ELF-1 (cell line): ENCODE data around the gene SLC13A2.

Experiments used
- DNase-seq: peaks from one replicate; pipeline ENCODE4 v3.0.0-alpha.2; 2016; ENCODE audit warnings: low read depth, low spot score

Gene SLC13A2

GRCh38 chr17:28470266-28470913 lies 3.1 kb upstream of the SLC13A2 start:
- no peak for DNase-seq

- no peak for DNase-seq
These were observed 2.5 kb upstream of the SLC13A2 start for GRCh38 chr17:28470914-28471366.

- DNase-seq: peak; percentile 41
These were observed 1.7 kb upstream of the SLC13A2 start for GRCh38 chr17:28471531-28472342.

DNA sequence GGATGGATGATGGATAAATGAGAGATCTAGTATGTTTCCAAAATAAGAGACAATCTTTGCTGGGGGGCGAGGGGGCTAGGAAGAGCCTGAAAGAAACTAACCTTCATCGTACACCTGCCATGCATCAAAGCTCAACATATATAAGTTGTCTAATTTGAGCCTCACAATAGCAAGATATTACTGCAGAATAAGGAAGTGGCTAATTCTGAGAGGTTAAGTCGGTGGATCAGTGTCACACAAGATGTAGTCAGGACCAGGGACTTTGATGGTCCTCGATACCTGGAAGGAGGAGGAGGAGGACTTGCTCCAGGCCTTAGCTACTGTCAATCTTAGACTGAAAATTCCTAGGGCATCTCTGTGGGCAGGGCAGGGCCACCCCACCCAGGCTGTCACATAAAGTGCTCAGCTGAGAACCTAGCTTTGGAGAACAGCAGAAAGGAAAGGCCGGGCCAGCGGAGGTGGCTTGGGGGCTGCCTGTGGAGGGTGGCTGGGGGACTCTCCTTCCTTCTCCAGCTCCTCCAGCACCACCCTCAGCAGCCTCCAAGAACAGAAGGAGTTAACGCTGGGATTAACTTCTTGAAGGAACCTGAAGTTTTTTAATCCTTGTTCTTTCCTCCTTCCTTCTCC lies 460 bp upstream of the SLC13A2 start:
- DNase-seq: no peak

- DNase-seq: no peak
These were observed 677 bp downstream of the SLC13A2 start for GRCh38 chr17:28474111-28474531.

DNA sequence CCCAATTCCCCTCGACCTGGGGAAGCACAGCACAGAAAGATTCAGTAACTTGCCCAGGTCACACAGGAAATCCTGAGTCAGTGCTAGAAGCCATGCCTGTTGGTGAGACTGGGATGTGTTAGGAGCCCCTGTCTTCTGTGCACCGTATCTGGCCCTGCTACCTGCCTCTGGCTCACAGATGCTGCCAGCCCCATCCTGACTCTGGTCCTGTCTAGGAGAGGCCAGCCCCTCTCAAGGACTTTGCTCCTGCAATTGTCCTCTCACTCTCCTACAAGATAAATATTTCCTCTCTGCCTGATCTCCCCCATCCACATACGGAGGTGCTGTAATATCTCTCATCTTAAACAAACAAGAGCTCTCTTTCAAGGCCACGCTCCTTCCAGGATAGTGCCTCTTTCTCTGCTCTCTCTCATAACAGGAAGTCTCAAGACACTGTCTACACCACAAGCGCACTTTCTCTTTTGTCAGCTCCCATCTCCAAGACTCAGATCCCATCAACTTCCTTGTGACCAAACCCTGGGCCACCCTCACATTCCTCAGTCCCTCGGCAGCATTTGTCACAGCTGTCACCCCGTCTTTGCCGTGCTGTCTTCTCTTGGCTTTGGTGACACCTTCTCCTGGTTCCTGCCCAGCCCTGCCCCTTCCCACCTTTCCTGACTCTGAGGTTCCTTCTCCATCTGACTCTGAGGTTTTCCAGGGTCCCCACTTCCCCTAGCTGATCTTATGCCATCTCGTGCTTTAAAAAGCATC lies 1.9 kb downstream of the SLC13A2 start:
- DNase-seq: no peak

DNA sequence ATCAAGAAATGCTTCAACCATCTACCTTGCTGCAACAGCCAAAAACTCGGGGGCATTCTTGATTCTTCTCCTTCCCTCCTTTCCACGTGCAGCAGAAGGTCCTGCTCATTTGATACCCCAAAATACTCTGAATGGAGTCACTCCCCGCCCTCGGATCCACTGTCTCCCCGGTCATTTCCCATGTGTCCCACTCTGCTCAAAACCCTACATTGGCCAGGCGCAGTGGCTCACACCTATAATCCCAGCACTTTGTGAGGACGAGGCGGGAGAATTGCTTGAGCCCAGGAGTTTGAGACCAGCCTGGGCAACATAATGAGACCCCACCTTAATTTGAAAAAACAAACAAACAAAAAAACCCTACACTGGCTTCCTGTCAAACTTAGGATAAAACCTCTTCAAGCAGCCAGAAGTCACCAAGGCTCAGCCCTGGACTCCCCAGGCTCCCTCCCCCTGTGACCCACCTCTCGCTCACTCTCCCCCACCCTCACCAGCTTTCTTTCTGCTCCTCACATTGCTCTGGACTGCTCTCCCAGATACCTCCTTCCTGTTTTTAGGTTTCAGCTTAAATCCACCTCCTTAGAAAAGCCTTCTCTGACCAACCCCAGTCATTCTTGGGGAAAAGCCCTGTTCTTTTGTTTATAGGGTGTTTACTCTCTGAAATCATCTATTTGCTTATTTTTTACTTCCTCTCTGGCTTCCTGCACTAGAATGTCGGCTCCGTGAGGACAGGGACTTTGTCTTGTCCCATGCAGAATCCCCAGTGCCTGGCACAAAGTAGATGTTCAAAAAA lies 2.8 kb downstream of the SLC13A2 start:
- no peak for DNase-seq

DNA sequence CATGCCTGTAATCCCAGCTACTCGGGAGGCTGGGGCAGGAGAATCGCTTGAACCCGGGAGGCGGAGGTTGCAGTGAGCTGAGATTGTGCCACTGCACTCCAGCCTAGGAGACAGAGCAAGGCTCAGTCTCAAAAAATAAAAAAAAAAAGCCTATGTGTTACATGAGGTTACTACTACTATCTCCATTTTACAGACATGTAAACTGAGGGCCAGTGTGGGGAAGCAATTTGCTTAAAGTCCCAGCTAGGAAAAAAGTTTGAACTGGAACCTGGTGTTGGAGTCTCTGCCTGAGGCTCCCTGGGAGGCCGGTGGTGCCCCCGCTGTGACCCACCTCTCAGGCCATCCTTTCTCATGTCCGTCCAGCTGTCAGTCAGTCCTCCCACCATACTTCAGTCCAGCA lies 4.5 kb downstream of the SLC13A2 start:
- no peak for DNase-seq

DNA sequence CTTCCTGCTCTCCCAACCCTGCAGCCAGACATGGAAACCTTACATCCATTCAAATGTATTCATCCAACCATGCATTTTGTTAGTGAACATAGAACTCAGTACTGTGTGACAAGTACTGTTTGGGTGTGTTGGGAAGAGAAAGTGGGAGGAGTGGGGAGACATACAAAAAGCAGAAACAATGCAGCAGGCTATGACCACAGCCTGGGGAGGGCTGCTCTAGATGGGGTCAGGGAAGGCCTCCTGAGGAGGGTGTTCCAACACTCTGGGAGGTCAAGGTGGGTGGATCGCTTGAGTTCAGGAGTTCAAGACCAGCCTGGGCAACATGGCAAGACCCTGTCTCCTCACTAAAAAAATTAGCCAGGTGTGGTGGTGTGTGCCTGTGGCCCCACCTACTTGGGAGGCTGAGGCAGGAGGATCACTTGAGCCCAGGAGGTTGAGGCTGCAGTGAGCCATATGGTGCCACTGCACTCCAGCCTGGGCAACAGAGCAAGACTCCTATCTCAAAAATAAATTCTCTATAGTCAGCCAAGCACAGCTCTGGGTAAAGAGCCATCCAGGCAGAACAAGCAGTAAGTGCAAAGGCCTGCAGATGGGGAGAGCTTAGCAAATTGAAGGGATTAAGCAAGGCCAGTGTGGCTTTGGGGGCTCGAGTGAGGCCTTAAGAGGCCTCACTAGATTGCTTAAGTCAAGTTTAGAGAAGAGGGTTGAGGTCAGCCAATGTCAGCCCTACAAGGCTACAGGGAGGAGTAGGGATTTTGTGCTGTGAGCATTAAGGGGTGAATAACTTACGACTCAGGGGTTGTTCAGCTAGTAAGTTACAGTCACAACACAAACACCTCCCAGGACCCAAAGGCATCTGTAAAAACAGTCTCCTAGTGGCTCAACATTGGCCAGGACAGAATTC lies 5.5 kb downstream of the SLC13A2 start:
- DNase-seq: no peak

- no peak for DNase-seq
These were observed 6.8 kb downstream of the SLC13A2 start for GRCh38 chr17:28480278-28480677.

GRCh38 chr17:28480799-28481571 lies 7.5 kb downstream of the SLC13A2 start:
- DNase-seq: no peak

GRCh38 chr17:28482551-28483199 lies 9.2 kb downstream of the SLC13A2 start:
- no peak for DNase-seq

DNA sequence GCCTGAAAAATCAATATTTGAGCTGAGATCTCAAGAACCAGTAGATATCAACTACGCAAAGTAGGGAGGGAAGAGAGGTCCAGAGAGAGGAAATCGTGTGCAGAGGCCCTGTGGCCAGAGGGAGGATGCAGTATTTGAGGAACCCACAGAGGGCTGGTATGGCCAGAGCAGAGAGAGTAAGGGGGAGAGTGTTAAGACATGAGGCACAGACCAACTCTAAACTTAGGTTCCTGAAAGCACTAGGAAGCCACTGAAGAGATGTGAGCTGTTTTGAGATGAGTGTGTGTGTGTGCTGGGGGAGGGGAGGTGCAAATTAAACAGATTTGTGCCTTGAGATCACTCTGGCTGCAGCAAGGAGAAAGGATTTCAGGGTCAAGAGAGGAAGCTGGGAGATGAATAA lies 10.9 kb downstream of the SLC13A2 start:
- no peak for DNase-seq

GRCh38 chr17:28485049-28485448 lies 11.6 kb downstream of the SLC13A2 start:
- no peak for DNase-seq

GRCh38 chr17:28487881-28488532 lies 14.6 kb downstream of the SLC13A2 start:
- no peak for DNase-seq

DNA sequence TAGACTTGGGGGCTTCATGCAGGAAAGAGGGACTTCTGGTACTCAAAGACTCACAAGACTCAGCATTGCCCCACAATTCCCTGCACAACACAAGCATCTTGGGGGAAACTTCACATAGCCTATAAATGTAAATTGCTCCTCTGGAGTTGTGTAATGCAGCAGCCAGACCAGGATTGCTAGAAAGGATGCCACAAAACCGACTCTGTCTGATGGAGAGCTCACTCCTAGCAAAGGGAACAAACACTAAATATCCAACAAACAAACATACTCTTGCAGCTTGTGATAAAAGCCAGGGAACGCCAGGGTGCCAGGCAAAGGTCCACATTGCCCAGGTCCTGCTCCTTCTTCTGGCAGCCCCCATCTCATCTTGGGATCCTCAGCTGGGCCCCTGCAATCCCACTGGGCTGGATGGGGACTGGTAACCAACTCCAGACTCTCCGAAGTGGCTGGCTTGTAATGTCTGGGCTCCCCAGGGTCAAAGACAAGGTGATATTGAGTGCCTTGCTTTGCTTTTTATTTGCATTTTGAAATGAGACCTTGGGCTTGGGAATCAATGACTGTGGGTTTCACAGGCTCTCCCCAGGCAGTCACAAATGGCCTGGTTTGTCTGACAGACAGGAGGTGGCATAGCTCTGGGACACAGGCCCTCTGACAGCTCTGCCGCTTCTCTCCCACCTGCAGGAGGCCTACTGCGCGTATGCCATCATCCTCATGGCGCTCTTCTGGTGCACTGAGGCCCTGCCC lies 15.3 kb downstream of the SLC13A2 start:
- no peak for DNase-seq

- DNase-seq: no peak
These were observed 17.8 kb downstream of the SLC13A2 start for GRCh38 chr17:28491286-28491685.

DNA sequence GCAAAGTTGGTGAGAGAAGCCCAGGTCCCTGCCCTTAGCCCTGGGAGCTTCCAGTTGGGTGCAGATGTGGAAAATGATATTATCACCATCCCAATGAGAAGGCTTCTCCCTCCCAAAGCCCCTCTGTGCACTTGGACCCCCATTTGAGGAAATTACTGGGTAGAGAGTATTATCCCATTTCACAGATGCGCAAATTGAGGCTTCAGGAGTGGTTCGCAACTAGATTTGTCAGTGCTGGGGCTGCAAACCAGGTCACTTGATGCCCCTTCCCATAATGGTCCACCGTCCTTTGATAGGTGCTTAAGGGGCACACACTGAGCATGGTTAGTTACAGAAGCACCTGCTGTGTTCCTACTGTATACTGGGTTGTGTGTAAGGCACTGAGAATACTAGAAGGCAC lies 18.4 kb downstream of the SLC13A2 start:
- DNase-seq: no peak
